IMR-90 (cell line): ENCODE data around the gene SMC5. TPM values are rescaled to one million over a fixed set of nuclear protein-coding genes. Genes with fewer than 3 reads are reported as not detected.
A peak's percentile ranks its signal among the peaks of the same experiment; 100 is the strongest.

ENCODE experiments used
- ATAC-seq: fragments of 200-7000 bp; cut with Tn5 transposase; 2 replicates; pipeline ENCODE4 v1.9.1; 2020; ENCODE audit warnings: low read depth, mild to moderate bottlenecking, moderate library complexity
- BruUV-seq: library from RNA; stranded (reverse); fragments of 400-500 nt; replicated peaks from 2 replicates; lab custom pipeline; 2021; lab: Mats Ljungman, UMichigan
- CTCF ChIA-PET: fragments of 300-600 bp; formaldehyde crosslinking; extraction: SDS; loops from one replicate; lab custom pipeline; 2021; ENCODE audit warnings: antibody characterized with exemption; lab: Yijun Ruan, JAX
- POLR2A ChIA-PET: fragments of 300-600 bp; sonication (Branson Sonifier 250); formaldehyde crosslinking; loops from one replicate; lab custom pipeline; 2022; ENCODE audit warnings: antibody characterized with exemption; ENCODE audit not compliant: unreplicated experiment; lab: Charles Lee
- DNase-seq: peaks from one replicate; pipeline ENCODE4 v3.0.0; 2013
- H2AFZ ChIP-seq: replicated peaks from 2 replicates; pipeline ENCODE3; 2013; ENCODE audit warnings: low read length, mild to moderate bottlenecking; ENCODE audit not compliant: poor library complexity
- H2AK5ac ChIP-seq: 2 replicates; pipeline ENCODE4 v1.6.1; 2013; ENCODE audit warnings: low read depth, low read length, inconsistent platforms
- H2AK9ac ChIP-seq: replicated peaks from 2 replicates; pipeline ENCODE3; 2013; ENCODE audit warnings: mild to moderate bottlenecking, low read depth, low read length, moderate library complexity; ENCODE audit not compliant: poor library complexity
- H2BK120ac ChIP-seq: 2 replicates; pipeline ENCODE4 v1.6.1; 2013; ENCODE audit warnings: low read depth, low read length, inconsistent platforms
- H2BK15ac ChIP-seq: 3 replicates; pipeline ENCODE4 v1.6.1; 2013; ENCODE audit warnings: low read depth, low read length, inconsistent platforms
- H2BK20ac ChIP-seq: 2 replicates; pipeline ENCODE4 v1.6.1; 2013; ENCODE audit warnings: low read depth, mild to moderate bottlenecking, inconsistent platforms, low read length, moderate library complexity
- H2BK5ac ChIP-seq: 2 replicates; pipeline ENCODE4 v1.6.1; 2013; ENCODE audit warnings: mild to moderate bottlenecking, low read depth, low read length, inconsistent platforms; ENCODE audit not compliant: poor library complexity, severe bottlenecking
- H3K14ac ChIP-seq: replicated peaks from 2 replicates; pipeline ENCODE4 v1.6.1; 2013; ENCODE audit warnings: low read depth, low read length, inconsistent platforms
- H3K18ac ChIP-seq: 2 replicates; pipeline ENCODE4 v1.6.1; 2013; ENCODE audit warnings: low read depth, low read length, control low read depth
- H3K23ac ChIP-seq: 2 replicates; pipeline ENCODE4 v1.6.1; 2013; ENCODE audit warnings: low read depth, low read length, inconsistent platforms
- H3K27ac ChIP-seq: 2 replicates; pipeline ENCODE4 v1.5.1; 2013; ENCODE audit warnings: mild to moderate bottlenecking, control low read depth, low read length; ENCODE audit not compliant: insufficient read depth
- H3K27me3 ChIP-seq: 2 replicates; pipeline ENCODE4 v1.6.1; 2013; ENCODE audit warnings: low read length; ENCODE audit not compliant: control insufficient read depth, insufficient read depth
- H3K36me3 ChIP-seq: 2 replicates; pipeline ENCODE4 v1.6.1; 2013; ENCODE audit warnings: low read length, mixed read lengths; ENCODE audit not compliant: control insufficient read depth, insufficient read depth
- H3K4ac ChIP-seq: 2 replicates; pipeline ENCODE4 v1.6.1; 2013; ENCODE audit warnings: low read depth, low read length, inconsistent platforms
- H3K4me1 ChIP-seq: 2 replicates; pipeline ENCODE4 v1.6.1; 2013; ENCODE audit warnings: low read length, mixed read lengths; ENCODE audit not compliant: control insufficient read depth, insufficient read depth
- H3K4me2 ChIP-seq: 2 replicates; pipeline ENCODE4 v1.6.1; 2013; ENCODE audit warnings: low read depth, mild to moderate bottlenecking, control low read depth, low read length, moderate library complexity
- H3K4me3 ChIP-seq: 2 replicates; pipeline ENCODE4 v1.5.1; 2013; ENCODE audit warnings: low read depth, mild to moderate bottlenecking, control low read depth, low read length, moderate library complexity; ENCODE audit not compliant: insufficient read depth
- H3K56ac ChIP-seq: 2 replicates; pipeline ENCODE4 v1.6.1; 2013; ENCODE audit warnings: low read length, inconsistent platforms; ENCODE audit not compliant: insufficient read depth; ENCODE audit errors: extremely low read depth
- H3K79me1 ChIP-seq, 2 experiments: 2 replicates each; pipeline ENCODE4 v1.6.1; 2013; ENCODE audit warnings: low read length in 2 of 2, inconsistent platforms in 1 of 2, low read depth in 1 of 2
- H3K9ac ChIP-seq: 2 replicates; pipeline ENCODE4 v1.6.1; 2013; ENCODE audit warnings: low read depth, low read length, control low read depth
- H3K9me1 ChIP-seq: 2 replicates; pipeline ENCODE4 v1.6.1; 2013; ENCODE audit warnings: low read length, inconsistent platforms; ENCODE audit not compliant: insufficient read depth
- H3K9me3 ChIP-seq: 2 replicates; pipeline ENCODE4 v1.6.1; 2013; ENCODE audit warnings: low read length; ENCODE audit not compliant: control insufficient read depth, insufficient read depth
- H4K20me1 ChIP-seq: 2 replicates; pipeline ENCODE4 v1.6.1; 2013; ENCODE audit warnings: low read length, inconsistent platforms; ENCODE audit not compliant: insufficient read depth
- H4K5ac ChIP-seq: 2 replicates; pipeline ENCODE4 v1.6.1; 2013; ENCODE audit warnings: mild to moderate bottlenecking, low read depth, low read length, control low read depth
- H4K8ac ChIP-seq, 2 experiments: 2 replicates each; pipeline ENCODE4 v1.6.1; 2013; ENCODE audit warnings: low read depth in 2 of 2, low read length in 2 of 2, control low read depth in 1 of 2, inconsistent platforms in 1 of 2
- H4K91ac ChIP-seq: 2 replicates; pipeline ENCODE4 v1.6.1; 2013; ENCODE audit warnings: low read depth, low read length, inconsistent platforms; ENCODE audit not compliant: insufficient read depth
- CEBPB ChIP-seq: IDR thresholded peaks from 2 replicates; pipeline ENCODE4 v1.6.1; 2012; ENCODE audit warnings: low read depth, low read length, improper control_type of control experiment
- NFE2L2 ChIP-seq: fragments of 150-350 bp; IDR thresholded peaks from 2 replicates; pipeline ENCODE4 v1.6.1; 2016; ENCODE audit warnings: low read depth, mild to moderate bottlenecking, low read length
- WGBS, 2 experiments: methylation state at CpG; one replicate each; pipeline versions ENCODE4 v1.1.5 to v1.1.7; 2013; ENCODE audit warnings: missing lambda C conversion rate in 2 of 2; ENCODE audit not compliant: insufficient read length in 1 of 2; ENCODE audit errors: extremely low coverage in 2 of 2; 5-methylcytosine and 5-hydroxymethylcytosine counted together
- dilution Hi-C: fragments of 300-500 bp; cut with HindIII; formaldehyde crosslinking; loops from one replicate; pipeline ENCODE4 v1.14.3; 2018; ENCODE audit warnings: low sequenced_read_pairs; ENCODE audit not compliant: unreplicated experiment
- in situ Hi-C: fragments of 300-500 bp; cut with MboI; formaldehyde crosslinking; loops from 3 replicates; pipeline ENCODE4 v1.14.3; 2019; ENCODE audit warnings: low sequenced_read_pairs, inconsistent platforms, mixed read lengths
- intact Hi-C: fragments of 100-400 bp; cut with micrococcal nuclease; formaldehyde crosslinking; loops from 2 replicates; pipeline ENCODE4 v1.10.0; 2022
- polyA plus RNA-seq, 3 experiments: library from polyadenylated mRNA; depleted of rRNA; stranded (reverse); fragments of >200 nt; gene quantifications; 2 replicates each; pipeline ENCODE4 v1.2.3, GENCODE V29; 2012; ENCODE audit warnings: low replicate concordance in 1 of 3
- total RNA-seq: library from RNA; depleted of rRNA; stranded (reverse); fragments of >200 nt; gene quantifications from 2 replicates; pipeline ENCODE4 v1.2.3, GENCODE V29; 2012

SMC5 gene
- total and polyA plus RNA-seq, 2 of the 4 experiments (the other 2 are of a cell fraction) = 12.0 to 13.3 TPM

- ATAC-seq (peak; percentile 74), DNase-seq (peak; percentile 73)
- H2BK5ac ChIP-seq = peak overlapping the region; percentile 87
- no peak overlapping the region; the same call in 1 of the 2 replicates for H3K23ac ChIP-seq
- dilution Hi-C loops = no loop called here
- no peak overlapping the region for H2AK9ac ChIP-seq
- no peak overlapping the region; the same call in 2 of the 3 replicates for H2BK15ac ChIP-seq
- H3K14ac ChIP-seq = no peak overlapping the region; the same call in 1 of the 2 replicates
- no peaks in the 10 kb centered on the region for H3K9me3 ChIP-seq
- peak overlapping the region; percentile 0; the same call in 1 of the 2 replicates for H2BK120ac ChIP-seq
- peaks cover 24% of the 10 kb centered on the region for H3K36me3 ChIP-seq
- 0 out of 2 replicates have a peak, but pooled peaks cover 2% of the 10 kb centered on the region for H3K9me1 ChIP-seq
- H2BK20ac ChIP-seq = no peak overlapping the region
- WGBS, 2 experiments = no CpG with 5 or more reads among the region's 3 CpGs
- H3K4me3 ChIP-seq = no peak overlapping the region
- ChIA-PET POLR2A (no interaction called here), CTCF (no interaction called here)
- peak overlapping the region; percentile 55; the same call in 1 of the 2 replicates for H3K18ac ChIP-seq
- BruUV-seq = no TSS peak
- H4K20me1 ChIP-seq = peaks cover 3% of the 10 kb centered on the region; the same call in 1 of the 2 replicates
- peaks cover 15% of the 10 kb centered on the region for H3K4me1 ChIP-seq
- peak overlapping the region; percentile 81; the same call in 1 of the 2 replicates for H3K27ac ChIP-seq
- H3K4me2 ChIP-seq = peak overlapping the region; percentile 53; the same call in 1 of the 2 replicates
- peak overlapping the region in 1 of 2 experiments; percentile 12; a peak in 1 of 4 replicates for H4K8ac ChIP-seq
- H3K9ac ChIP-seq = no peak overlapping the region
- H3K56ac ChIP-seq = 0 out of 2 replicates have a peak overlapping the region, but pooled peaks have one; percentile 20
- no peak overlapping the region for H2AK5ac ChIP-seq
- H4K5ac ChIP-seq = peak overlapping the region; percentile 14; the same call in 1 of the 2 replicates
- no peaks in the 10 kb centered on the region for H3K27me3 ChIP-seq
- intact Hi-C loops = no loop called here
- no peak for TF ChIP-seq NFE2L2
- TF ChIP-seq CEBPB = peak; percentile 7; the same call in 1 of the 2 replicates
- in situ Hi-C loops = loop anchor here (25.0 kb wide), 1 partner anchor 1452 kb away; no protein-coding TSS in a partner anchor
- H2AFZ ChIP-seq = no peak overlapping the region
- H4K91ac ChIP-seq = peak overlapping the region; percentile 35; the same call in 1 of the 2 replicates
- peak overlapping the region; percentile 32 for H3K4ac ChIP-seq
- H3K79me1 ChIP-seq = peaks cover 16 to 43% of the 10 kb centered on the region in 2 experiments; a peak in 3 of 4 replicates
These were observed 26.5 kb downstream of the SMC5 start for GRCh38 chr9:70285246-70285645.
